Measurements from ENCODE around the gene CCDC40. TPM values are rescaled to one million over a fixed set of nuclear protein-coding genes. Genes with fewer than 3 reads are reported as not detected.

Gene CCDC40
- total and polyA plus RNA-seq, 10 donors = 0.30 to 8.3 (median 2.3) TPM

- peaks cover 0 to 22% (median 0%) of the 10 kb centered on the region in 7 donors for H3K27me3 ChIP-seq (replicated peaks in 1 of 7)
- peaks cover 26 to 95% (median 68%) of the 10 kb centered on the region in 6 donors for H3K4me1 ChIP-seq
- peak; percentile 40 to 61 (median 60) for TF ChIP-seq POLR2AphosphoS5 (IDR thresholded peaks at IDR 0.05)
- no peak for TF ChIP-seq POLR2A (IDR thresholded peaks at IDR 0.05)
- TF ChIP-seq CTCF (IDR thresholded peaks at IDR 0.05 in 8 of 11, conservative IDR thresholded peaks at IDR 0.05 in 3 of 11) = peak in 9 of 11 experiments; percentile 20 to 92 (median 83)
- WGBS, 5 donors = 32 to 60% (median 45%) methylated on average over 14 to 27 of the region's 30 CpGs
- H3K27ac ChIP-seq = peak overlapping the region in 4 of 8 donors; percentile 15 to 90 (median 68)
- H3K36me3 ChIP-seq = no peaks in the 10 kb centered on the region
- intact Hi-C loops (cut with DNase I; ENCODE audit: low total_unique reads) = loop anchor here (5.0 kb wide), 1 partner anchor 194 kb away; the partner anchor contains the start of gene CBX8
- peak; percentile 96 for DNase-seq
- no peaks in the 10 kb centered on the region for H3K9me3 ChIP-seq
- peak overlapping the region; percentile 30 to 79 (median 49) for H3K4me3 ChIP-seq
These were observed 45.1 kb upstream of the CCDC40 start for GRCh38 chr17:79991140-79991923.

- Histone ChIP-seq H3K36me3 (no peaks in the 10 kb centered on the region), H3K9me3 (no peaks in the 10 kb centered on the region), H3K4me1 (peaks cover 31 to 95% (median 72%) of the 10 kb centered on the region in 6 donors), H3K27me3 (replicated peaks in 1 of 7) (peaks cover 0 to 22% (median 0%) of the 10 kb centered on the region in 7 donors), H3K4me3 (peak overlapping the region; percentile 30 to 79 (median 49)), H3K27ac (peak overlapping the region in 4 of 8 donors; percentile 13 to 90 (median 68))
- no peak for DNase-seq
- 18 to 30% (median 19%) methylated on average over 20 to 44 of the region's 44 CpGs for WGBS, 5 donors
- intact Hi-C loops (cut with DNase I; ENCODE audit: low total_unique reads) = loop anchor here (5.0 kb wide), 1 partner anchor 195 kb away; the partner anchor contains the start of gene CBX8
- TF ChIP-seq POLR2AphosphoS5 (IDR thresholded peaks at IDR 0.05) = no peak
- TF ChIP-seq POLR2A (IDR thresholded peaks at IDR 0.05) = no peak
- TF ChIP-seq CTCF (IDR thresholded peaks at IDR 0.05 in 8 of 11, conservative IDR thresholded peaks at IDR 0.05 in 3 of 11) = peak in 6 of 11 experiments; percentile 27 to 70 (median 56)
These were observed 44.4 kb upstream of the CCDC40 start for GRCh38 chr17:79991924-79992648.

GRCh38 chr17:79992649-79993389 lies 43.6 kb upstream of the CCDC40 start:
- peaks cover 31 to 95% (median 73%) of the 10 kb centered on the region in 6 donors for H3K4me1 ChIP-seq
- no peaks in the 10 kb centered on the region for H3K9me3 ChIP-seq
- intact Hi-C loops (cut with DNase I; ENCODE audit: low total_unique reads) = loop anchor here (5.0 kb wide), 1 partner anchor 196 kb away; the partner anchor contains the start of gene CBX8
- TF ChIP-seq CTCF (IDR thresholded peaks at IDR 0.05 in 8 of 11, conservative IDR thresholded peaks at IDR 0.05 in 3 of 11) (no peak), POLR2A (IDR thresholded peaks at IDR 0.05) (no peak)
- peaks cover 0 to 22% (median 0%) of the 10 kb centered on the region in 7 donors for H3K27me3 ChIP-seq (replicated peaks in 1 of 7)
- H3K27ac ChIP-seq = peak overlapping the region in 4 of 8 donors; percentile 59 to 90 (median 72)
- 87 to 93% (median 90%) methylated on average over 10 of the region's 10 CpGs for WGBS, 5 donors
- no peak for DNase-seq
- no peaks in the 10 kb centered on the region for H3K36me3 ChIP-seq
- peak overlapping the region in 2 of 8 donors; percentile 49 to 79 for H3K4me3 ChIP-seq

Measured in spleen (tissue), 11 donors.